B cell (primary cell): ENCODE results near the gene TFAP2A. TPM values are rescaled to one million over a fixed set of nuclear protein-coding genes. Genes with fewer than 3 reads are reported as not detected.

Experiments
- ATAC-seq: fragments of 200-7000 bp; cut with Tn5 transposase; one replicate; pipeline ENCODE4 v1.10.0; 2021; ENCODE audit warnings: low read depth, mild to moderate bottlenecking, moderate number of reproducible peaks, moderate library complexity
- CTCF ChIA-PET: fragments of 350-600 bp; sonication (Branson Sonifier 250); formaldehyde crosslinking; loops from one replicate; lab custom pipeline; 2021; ENCODE audit warnings: antibody characterized with exemption, inconsistent platforms; lab: Charles Lee
- POLR2A ChIA-PET: fragments of 350-600 bp; sonication (Branson Sonifier 250); formaldehyde crosslinking; loops from one replicate; lab custom pipeline; 2021; ENCODE audit warnings: antibody characterized with exemption; lab: Charles Lee
- DNase-seq: peaks from one replicate; pipeline ENCODE4 v3.0.0; 2013
- H2AFZ ChIP-seq: 2 replicates; pipeline ENCODE4 v1.6.1; 2012; ENCODE audit warnings: mild to moderate bottlenecking, low read depth, low read length; ENCODE audit not compliant: insufficient read depth, poor library complexity, severe bottlenecking
- H3K27ac ChIP-seq, 2 donors: 1 replicate in 1 of 2; 2 replicates in 1 of 2; pipeline ENCODE4 v1.5.1; 2012 to 2013; ENCODE audit warnings: low read length in 2 of 2, mild to moderate bottlenecking in 2 of 2, moderate library complexity in 1 of 2
- H3K27me3 ChIP-seq, 4 experiments: fragments of 200-600 bp in 1 of 4; sonication (generic) in 1 of 4; replicated peaks in 1 of 4; 1 replicate in 2 of 4; 2 replicates in 2 of 4; pipeline versions ENCODE4 v1.6.1 to v1.7.0; 2013 to 2016; ENCODE audit warnings: low read length in 3 of 4, mild to moderate bottlenecking in 2 of 4, mixed read lengths in 1 of 4, moderate library complexity in 1 of 4; ENCODE audit not compliant: insufficient read depth in 4 of 4, control insufficient read depth in 3 of 4; ENCODE audit errors: control extremely low read depth in 1 of 4
- H3K36me3 ChIP-seq, 2 experiments: replicated peaks in 1 of 2; 1 replicate in 1 of 2; 2 replicates in 1 of 2; pipeline versions ENCODE4 v1.6.1 to v1.7.1; 2013; ENCODE audit warnings: low read length in 1 of 2; ENCODE audit not compliant: insufficient read depth in 2 of 2, control insufficient read depth in 1 of 2; ENCODE audit errors: control extremely low read depth in 1 of 2, extremely low read depth in 1 of 2
- H3K4me1 ChIP-seq, 2 donors: fragments of 200-600 bp in 1 of 2; sonication (generic) in 1 of 2; 1 replicate in 1 of 2; 2 replicates in 1 of 2; pipeline versions ENCODE4 v1.5.1 to v1.6.1; 2013 to 2017; ENCODE audit warnings: low read length in 2 of 2; ENCODE audit not compliant: control insufficient read depth in 2 of 2, insufficient read depth in 2 of 2
- H3K4me2 ChIP-seq: replicated peaks from 2 replicates; pipeline ENCODE3; 2012; ENCODE audit warnings: mild to moderate bottlenecking, low read depth, low read length; ENCODE audit not compliant: poor library complexity, severe bottlenecking
- H3K4me3 ChIP-seq, 5 experiments: fragments of 200-600 bp in 1 of 5; sonication (generic) in 1 of 5; 1 replicate in 3 of 5; 2 replicates in 2 of 5; pipeline versions ENCODE4 v1.5.1 to v1.7.0; 2011 to 2016; ENCODE audit warnings: low read length in 4 of 5, mild to moderate bottlenecking in 4 of 5, low read depth in 2 of 5, control low read depth in 1 of 5, moderate library complexity in 1 of 5; ENCODE audit not compliant: insufficient read depth in 1 of 5; ENCODE audit errors: control extremely low read depth in 1 of 5, extremely low read depth in 1 of 5
- H3K79me2 ChIP-seq: fragments of 200-600 bp; sonication (generic); one replicate; pipeline ENCODE4 v1.6.0; 2016; ENCODE audit warnings: low read length; ENCODE audit not compliant: control insufficient read depth, insufficient read depth
- H3K9ac ChIP-seq: fragments of 200-600 bp; sonication (generic); 2 replicates; pipeline ENCODE4 v1.6.1; 2017; ENCODE audit warnings: mild to moderate bottlenecking, low read length, moderate library complexity
- H3K9me3 ChIP-seq, 3 donors: one replicate each; pipeline versions ENCODE4 v1.6.1 to v1.7.1; 2013; ENCODE audit warnings: low read length in 2 of 3; ENCODE audit not compliant: control insufficient read depth in 2 of 3, insufficient read depth in 1 of 3; ENCODE audit errors: control extremely low read depth in 1 of 3
- H4K20me1 ChIP-seq: 2 replicates; pipeline ENCODE4 v1.6.0; 2012; ENCODE audit warnings: mild to moderate bottlenecking, low read length; ENCODE audit not compliant: insufficient read depth, control insufficient read depth, poor library complexity, severe bottlenecking
- H3K27ac Mint-ChIP-seq: one replicate; pipeline ENCODE4 v1.8.0; 2021; ENCODE audit warnings: mixed read lengths
- H3K27me3 Mint-ChIP-seq: one replicate; pipeline ENCODE4 v1.8.0; 2021; ENCODE audit warnings: mixed read lengths
- H3K4me1 Mint-ChIP-seq: one replicate; pipeline ENCODE4 v1.8.0; 2021; ENCODE audit warnings: mixed read lengths
- H3K4me3 Mint-ChIP-seq: one replicate; pipeline ENCODE4 v1.8.0; 2021; ENCODE audit warnings: mixed read lengths
- H3K9me3 Mint-ChIP-seq: one replicate; pipeline ENCODE4 v1.8.0; 2022; ENCODE audit warnings: mixed read lengths; ENCODE audit not compliant: insufficient read depth
- CTCF ChIP-seq: fragments of 200-600 bp; IDR thresholded peaks from one replicate; pipeline ENCODE4 v1.8.0; 2022; ENCODE audit warnings: antibody characterized with exemption, mild to moderate bottlenecking
- EZH2 ChIP-seq: IDR thresholded peaks from 2 replicates; pipeline ENCODE4 v1.6.1; 2012; ENCODE audit warnings: borderline replicate concordance, low read depth, mild to moderate bottlenecking, moderate library complexity, low read length; ENCODE audit not compliant: insufficient read depth, poor library complexity, severe bottlenecking
- WGBS: methylation state at CpG from one replicate; pipeline ENCODE4 v1.1.5; 2013; ENCODE audit warnings: missing lambda C conversion rate; ENCODE audit not compliant: insufficient coverage; 5-methylcytosine and 5-hydroxymethylcytosine counted together
- intact Hi-C: fragments of 100-400 bp; cut with micrococcal nuclease; formaldehyde crosslinking; loops from one replicate; pipeline ENCODE4 v1.10.0; 2022
- polyA plus RNA-seq: library from polyadenylated mRNA; depleted of rRNA; stranded (reverse); fragments of >200 nt; gene quantifications from 2 replicates; pipeline ENCODE4 v1.2.3, GENCODE V29; 2012
- total RNA-seq, 2 donors: library from RNA; stranded (reverse); fragments of 120-200 nt in 1 of 2; gene quantifications; 1 replicate in 1 of 2; 2 replicates in 1 of 2; pipeline versions ENCODE4 v1.2.3 to v1.2.4, GENCODE V29; 2013 to 2022

The TFAP2A gene
- total and polyA plus RNA-seq, 2 donors (not counting 1 experiment from before 2014, with no cell fraction given): not detected

- no peak overlapping the region for H3K4me3 Mint-ChIP-seq
- H3K27ac Mint-ChIP-seq: no peak overlapping the region
- Histone ChIP-seq H4K20me1 (no peaks in the 10 kb centered on the region), H3K9me3 (peaks cover 1 to 54% (median 2%) of the 10 kb centered on the region in 3 donors), H3K9ac (no peak overlapping the region), H3K4me2 (no peak overlapping the region), H3K79me2 (no peaks in the 10 kb centered on the region), H3K27ac (no peak overlapping the region), H3K4me3 (no peak overlapping the region), H3K4me1 (peaks cover 0 to 14% of the 10 kb centered on the region in 2 donors), H2AFZ (no peak overlapping the region), H3K36me3 (no peaks in the 10 kb centered on the region), H3K27me3 (peaks cover 0 to 73% (median 53%) of the 10 kb centered on the region in 4 experiments)
- intact Hi-C loops: no loop called here
- no peaks in the 10 kb centered on the region for H3K9me3 Mint-ChIP-seq
- ChIA-PET POLR2A (no interaction called here), CTCF (no interaction called here)
- TF ChIP-seq EZH2: no peak
- TF ChIP-seq CTCF: no peak
- no peaks in the 10 kb centered on the region for H3K4me1 Mint-ChIP-seq
- H3K27me3 Mint-ChIP-seq: peaks cover 57% of the 10 kb centered on the region
- no peak for ATAC-seq
- 13% methylated on average over 22 of the region's 26 CpGs for WGBS
- no peak for DNase-seq
Observed at GRCh38 chr6:10381830-10382208, 33.1 kb downstream of the TFAP2A start.

DNA sequence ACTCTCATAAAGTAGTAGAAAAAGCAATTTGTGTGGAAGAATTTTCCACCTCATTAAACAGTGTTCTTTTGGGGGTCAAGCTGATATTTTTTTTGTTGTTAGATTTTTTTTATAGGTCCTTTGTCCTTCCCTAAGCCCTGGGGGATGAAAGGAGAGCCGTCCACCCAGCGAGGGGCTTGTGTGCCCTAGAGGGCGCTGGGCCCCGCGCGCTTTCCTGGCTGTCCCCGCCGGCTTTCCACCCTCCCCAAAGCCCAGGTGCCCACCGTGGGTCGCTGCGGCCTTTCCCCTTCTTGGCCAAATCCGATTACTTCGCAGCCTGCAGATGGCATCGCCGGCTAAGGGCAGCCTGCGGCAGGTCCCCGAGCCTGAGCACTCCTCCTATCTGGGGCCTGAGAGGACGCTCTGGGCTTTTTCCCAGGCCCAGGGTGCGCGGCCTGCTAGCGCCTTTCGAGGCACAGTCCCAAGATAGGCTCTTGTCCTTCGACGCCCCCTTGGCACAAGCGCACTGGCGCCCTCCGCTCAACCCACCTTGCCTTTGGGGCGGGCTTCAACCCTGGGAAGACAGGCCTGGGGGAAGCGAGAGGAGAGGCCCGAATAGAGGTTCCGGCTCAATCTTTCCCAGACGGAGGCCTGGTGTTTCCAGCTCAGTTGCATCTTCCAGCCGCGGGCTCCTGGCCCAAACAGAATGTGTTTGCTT, 33.6 kb downstream of the TFAP2A start:
- Histone ChIP-seq H3K4me1 (peaks cover 0 to 14% of the 10 kb centered on the region in 2 donors), H3K36me3 (no peaks in the 10 kb centered on the region), H3K4me2 (no peak overlapping the region), H3K4me3 (no peak overlapping the region), H3K79me2 (no peaks in the 10 kb centered on the region), H4K20me1 (no peaks in the 10 kb centered on the region), H3K27ac (no peak overlapping the region), H3K27me3 (peaks cover 0 to 68% (median 48%) of the 10 kb centered on the region in 4 experiments), H3K9me3 (peaks cover 1 to 54% (median 2%) of the 10 kb centered on the region in 3 donors), H2AFZ (no peak overlapping the region), H3K9ac (no peak overlapping the region)
- no peak for DNase-seq
- CTCF ChIA-PET: no interaction called here
- intact Hi-C loops: no loop called here
- Mint-ChIP-seq H3K27me3 (peaks cover 53% of the 10 kb centered on the region), H3K9me3 (no peaks in the 10 kb centered on the region), H3K27ac (no peak overlapping the region), H3K4me1 (no peaks in the 10 kb centered on the region), H3K4me3 (no peak overlapping the region)
- TF ChIP-seq EZH2 (no peak), CTCF (no peak)
- POLR2A ChIA-PET: no interaction called here
- ATAC-seq: no peak
- 6% methylated on average over 34 of the region's 34 CpGs for WGBS
